ENCODE data around the gene MRTFA. TPM values are rescaled to one million over a fixed set of nuclear protein-coding genes. Genes with fewer than 3 reads are reported as not detected.

Gene MRTFA
- total RNA-seq, 1 donor from 2014 or later, result 53.0 TPM

DNA sequence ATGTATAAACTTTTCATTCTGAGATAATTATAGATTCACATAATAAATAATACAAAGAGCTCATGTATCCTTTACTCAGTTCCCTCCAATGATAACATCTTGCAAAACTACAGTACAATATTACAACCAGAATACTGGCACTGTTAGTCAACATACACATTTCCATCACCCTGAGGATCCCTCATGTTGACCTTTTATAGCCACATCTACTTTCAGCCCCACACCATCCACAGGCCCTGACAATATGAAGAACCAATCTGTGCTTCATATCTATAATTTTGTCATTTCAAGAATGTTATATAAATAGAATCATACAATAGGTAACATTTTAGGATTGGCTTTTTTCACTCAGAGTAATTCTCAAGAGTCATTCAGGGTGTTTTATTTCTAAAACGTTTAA, 115.5 kb downstream of the MRTFA start:
- DNase-seq (ENCODE audit: low read depth), result no peak
- H3K4me3 ChIP-seq (ENCODE audit: low read depth, low read length), result no peak overlapping the region
- no peak for TF ChIP-seq CTCF (IDR thresholded peaks at IDR 0.05; ENCODE audit: insufficient read depth, low read length, poor library complexity, severe bottlenecking)
- H3K27me3 ChIP-seq (ENCODE audit: control insufficient read depth, insufficient read depth, low read length), result no peaks in the 10 kb centered on the region
- H3K36me3 ChIP-seq (ENCODE audit: control insufficient read depth, insufficient read depth, low read length), result no peaks in the 10 kb centered on the region

GRCh38 chr22:40520562-40520961, 116.0 kb downstream of the MRTFA start:
- TF ChIP-seq CTCF (IDR thresholded peaks at IDR 0.05; ENCODE audit: insufficient read depth, low read length, poor library complexity, severe bottlenecking), result no peak
- H3K27me3 ChIP-seq (ENCODE audit: control insufficient read depth, insufficient read depth, low read length), result no peaks in the 10 kb centered on the region
- DNase-seq (ENCODE audit: low read depth), result no peak

DNA sequence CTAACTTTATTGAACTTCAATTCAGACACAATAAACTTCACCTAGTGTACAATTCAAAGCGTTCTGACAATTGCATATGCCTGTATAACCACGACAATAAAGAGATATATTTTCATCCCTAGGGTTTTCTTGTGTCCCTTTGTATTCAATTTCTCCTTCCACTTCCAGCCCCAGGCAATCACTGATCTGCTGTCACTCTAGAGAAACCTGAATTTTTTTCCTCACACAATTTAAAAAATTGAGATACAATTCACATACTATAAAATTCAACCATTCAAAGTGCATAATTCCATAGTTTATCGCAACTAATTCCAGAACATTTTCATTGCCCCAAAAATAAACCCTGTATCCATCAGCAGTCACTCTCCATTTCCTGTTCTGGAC, 116.6 kb downstream of the MRTFA start:
- no peak overlapping the region for H3K4me3 ChIP-seq (ENCODE audit: low read depth, low read length)
- TF ChIP-seq CTCF (IDR thresholded peaks at IDR 0.05; ENCODE audit: insufficient read depth, low read length, poor library complexity, severe bottlenecking), result no peak
- H3K27me3 ChIP-seq (ENCODE audit: control insufficient read depth, insufficient read depth, low read length), result no peaks in the 10 kb centered on the region
- DNase-seq (ENCODE audit: low read depth), result no peak
- no peaks in the 10 kb centered on the region for H3K36me3 ChIP-seq (ENCODE audit: control insufficient read depth, insufficient read depth, low read length)

More at GRCh38 chr22:40520562-40520961, 116.0 kb downstream of the MRTFA start:
- H3K4me3 ChIP-seq (ENCODE audit: low read depth, low read length), result no peak overlapping the region
- no peaks in the 10 kb centered on the region for H3K36me3 ChIP-seq (ENCODE audit: control insufficient read depth, insufficient read depth, low read length)

GRCh38 chr22:40519284-40519947, 117.1 kb downstream of the MRTFA start:
- Histone ChIP-seq H3K36me3 (ENCODE audit: control insufficient read depth, insufficient read depth, low read length) (no peaks in the 10 kb centered on the region), H3K4me3 (ENCODE audit: low read depth, low read length) (no peak overlapping the region), H3K27me3 (ENCODE audit: control insufficient read depth, insufficient read depth, low read length) (no peaks in the 10 kb centered on the region)
- DNase-seq (ENCODE audit: low read depth), result no peak
- TF ChIP-seq CTCF (IDR thresholded peaks at IDR 0.05; ENCODE audit: insufficient read depth, low read length, poor library complexity, severe bottlenecking), result no peak

DNA sequence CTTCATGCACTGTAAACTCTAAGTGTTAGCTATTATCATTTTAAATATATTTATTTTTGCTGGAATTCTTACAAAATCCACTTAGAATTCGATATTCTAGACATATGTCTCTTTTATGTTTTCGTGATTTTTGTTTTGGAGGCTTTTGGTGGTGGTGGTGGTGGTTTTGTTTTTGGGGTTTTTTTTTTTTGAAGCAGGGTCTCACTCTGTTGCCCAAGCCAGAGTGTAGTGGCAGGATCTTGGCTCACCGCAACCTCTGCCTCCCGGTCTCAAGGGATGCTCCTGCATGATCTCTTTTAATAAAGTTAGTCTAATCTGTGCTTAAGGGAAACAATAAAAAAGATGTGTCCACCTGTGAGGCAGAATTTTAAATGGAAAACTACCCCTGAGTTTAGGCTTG, 117.7 kb downstream of the MRTFA start:
- Histone ChIP-seq H3K27me3 (ENCODE audit: control insufficient read depth, insufficient read depth, low read length) (no peaks in the 10 kb centered on the region), H3K36me3 (ENCODE audit: control insufficient read depth, insufficient read depth, low read length) (no peaks in the 10 kb centered on the region), H3K4me3 (ENCODE audit: low read depth, low read length) (no peak overlapping the region)
- no peak for TF ChIP-seq CTCF (IDR thresholded peaks at IDR 0.05; ENCODE audit: insufficient read depth, low read length, poor library complexity, severe bottlenecking)
- DNase-seq (ENCODE audit: low read depth), result no peak

- Histone ChIP-seq H3K4me3 (ENCODE audit: low read depth, low read length) (no peak overlapping the region), H3K36me3 (ENCODE audit: control insufficient read depth, insufficient read depth, low read length) (no peaks in the 10 kb centered on the region), H3K27me3 (ENCODE audit: control insufficient read depth, insufficient read depth, low read length) (no peaks in the 10 kb centered on the region)
- TF ChIP-seq CTCF (IDR thresholded peaks at IDR 0.05; ENCODE audit: insufficient read depth, low read length, poor library complexity, severe bottlenecking), result no peak
- DNase-seq (ENCODE audit: low read depth), result no peak
Observed at GRCh38 chr22:40517631-40518030, 118.9 kb downstream of the MRTFA start.

All from kidney epithelial cell (primary cell).